Activated CD8-positive, alpha-beta T cell treated with anti-CD3 and anti-CD28 coated beads, Interleukin-2, amount 10 ng/mL, durations not matched to agents 7 days and 5 days (primary cell): ENCODE results near the gene PPEF2. TPM values are rescaled to one million over a fixed set of nuclear protein-coding genes. Genes with fewer than 3 reads are reported as not detected.
"Not testable (repeated sequence)": the region's sequence is repeated elsewhere in the genome, so short reads cannot be mapped to it uniquely, and the experiment has no call there.

Source experiments
- ATAC-seq: fragments of 150-1000 bp; cut with Tn5 transposase; one replicate; pipeline ENCODE4 v1.10.0; 2021; ENCODE audit warnings: moderate library complexity
- CTCF ChIA-PET: fragments of 350-600 bp; sonication (Branson Sonifier 250); formaldehyde crosslinking; loops from one replicate; lab custom pipeline; 2021; ENCODE audit warnings: antibody characterized with exemption; lab: Charles Lee
- POLR2A ChIA-PET: fragments of 350-600 bp; sonication (Branson Sonifier 250); formaldehyde crosslinking; loops from one replicate; lab custom pipeline; 2021; ENCODE audit warnings: antibody characterized with exemption; lab: Charles Lee
- DNase-seq: peaks from one replicate; pipeline ENCODE4 v3.0.0-alpha.2; 2020
- H3K27ac Mint-ChIP-seq: one replicate; pipeline ENCODE4 v1.8.0; 2021; ENCODE audit warnings: mild to moderate bottlenecking, mixed read lengths
- H3K27me3 Mint-ChIP-seq: one replicate; pipeline ENCODE4 v1.8.0; 2021; ENCODE audit warnings: low read depth, mixed read lengths
- H3K36me3 Mint-ChIP-seq: one replicate; pipeline ENCODE4 v1.8.0; 2021; ENCODE audit warnings: low read depth, mixed read lengths
- H3K4me1 Mint-ChIP-seq: one replicate; pipeline ENCODE4 v1.8.0; 2021; ENCODE audit warnings: low read depth, mixed read lengths
- H3K4me3 Mint-ChIP-seq: one replicate; pipeline ENCODE4 v1.8.0; 2021; ENCODE audit warnings: mild to moderate bottlenecking, mixed read lengths
- H3K9me3 Mint-ChIP-seq: one replicate; pipeline ENCODE4 v1.8.0; 2022; ENCODE audit warnings: mixed read lengths; ENCODE audit not compliant: insufficient read depth
- total RNA-seq, 2 experiments: library from RNA; stranded (reverse); gene quantifications; one replicate each; pipeline ENCODE4 v1.2.3, GENCODE V29; 2021

Gene PPEF2
- total RNA-seq, result under 1 TPM in 1 of 2 experiments, not detected in 1; 0.65 TPM

DNA sequence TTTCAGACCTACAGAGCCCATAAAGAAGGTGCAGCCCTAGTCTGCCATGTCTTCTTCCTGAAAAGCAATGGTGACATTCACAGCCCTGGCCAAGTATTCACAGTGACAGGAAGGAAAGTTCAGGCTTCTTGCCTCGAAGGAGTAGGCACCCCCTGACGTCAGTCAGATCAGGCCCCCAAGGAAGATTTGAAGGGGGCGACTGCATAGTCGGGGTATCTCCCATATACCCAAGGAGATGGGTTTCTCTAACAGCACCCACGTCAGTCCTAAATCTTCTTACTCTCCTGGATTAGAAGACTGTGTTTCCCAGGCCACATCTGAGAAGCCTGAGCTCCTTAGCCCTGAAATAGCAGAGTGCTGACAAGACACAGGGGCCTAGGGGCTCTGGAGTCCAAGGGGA lies at the start of gene PPEF2:
Gene PPEF2 (minus strand): TSS at position 101 of the 400 bp plus-strand sequence. CDS start 6,127 bp downstream, outside the sequence.
- peaks cover 17% of the 10 kb centered on the region for H3K27me3 Mint-ChIP-seq
- no peaks in the 10 kb centered on the region for H3K9me3 Mint-ChIP-seq
- no peak within 1 kb of the TSS for H3K4me3 Mint-ChIP-seq
- ChIA-PET CTCF (interaction anchor here (0.7 to 2.0 kb wide), 2 partner anchors 14 to 178 kb away, joined by 3 to 6 read pairs; partner anchors contain the start of gene USO1), POLR2A (no interaction called here)
- ATAC-seq, result no peak
- DNase-seq, result no peak
- no peak within 1 kb of the TSS for H3K27ac Mint-ChIP-seq
- no peaks in the 10 kb centered on the region for H3K36me3 Mint-ChIP-seq
- no peaks in the 10 kb centered on the region for H3K4me1 Mint-ChIP-seq

GRCh38 chr4:75950213-75950815 lies 48.1 kb upstream of the PPEF2 start:
- H3K27me3 Mint-ChIP-seq, result no peaks in the 10 kb centered on the region
- CTCF ChIA-PET, result no interaction called here
- no peaks in the 10 kb centered on the region for H3K9me3 Mint-ChIP-seq

DNA sequence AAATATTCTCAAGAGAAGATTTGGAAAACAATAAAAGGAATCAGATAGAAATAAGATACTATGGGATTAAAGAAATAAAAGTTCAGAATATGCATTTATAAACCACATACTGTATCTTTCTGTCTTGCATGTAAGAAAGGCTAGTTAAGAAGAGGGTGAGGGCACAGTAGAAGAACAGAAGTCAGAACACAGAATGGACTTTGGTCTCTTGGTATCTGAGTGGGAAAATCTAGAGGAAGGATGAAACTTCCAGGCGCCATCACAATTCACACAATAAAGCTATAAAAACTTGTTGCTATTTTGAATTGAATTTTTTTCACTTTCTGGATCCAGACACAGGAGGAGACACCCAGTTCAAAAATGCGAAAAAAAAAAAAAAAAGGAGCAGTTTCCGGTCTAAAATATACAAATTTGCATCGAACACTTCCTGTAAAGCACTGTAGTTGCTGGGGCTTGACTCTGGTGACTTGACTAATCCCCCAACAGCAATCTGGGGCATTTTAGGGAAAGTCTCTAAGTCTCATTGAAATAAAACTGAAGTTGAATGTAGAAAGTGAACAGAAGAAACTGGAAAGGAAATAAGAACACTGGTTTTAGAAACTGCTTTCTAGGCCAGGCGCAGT lies 46.7 kb upstream of the PPEF2 start:
- Mint-ChIP-seq H3K27me3 (no peaks in the 10 kb centered on the region), H3K36me3 (peaks cover 48% of the 10 kb centered on the region), H3K4me1 (no peaks in the 10 kb centered on the region), H3K9me3 (no peaks in the 10 kb centered on the region), H3K27ac (no peak overlapping the region), H3K4me3 (no peak overlapping the region)
- CTCF ChIA-PET, result interaction anchor here (0.9 kb wide), 1 partner anchor 240 kb away, joined by 3 read pairs; no protein-coding TSS in a partner anchor
- ATAC-seq (no peak), DNase-seq (no peak)
- POLR2A ChIA-PET, result no interaction called here

More at GRCh38 chr4:75950213-75950815, 48.1 kb upstream of the PPEF2 start:
- Mint-ChIP-seq H3K36me3 (peaks cover 57% of the 10 kb centered on the region), H3K4me1 (no peaks in the 10 kb centered on the region), H3K4me3 (no peak overlapping the region), H3K27ac (no peak overlapping the region)
- ATAC-seq (no peak), DNase-seq (no peak)
- POLR2A ChIA-PET, result interaction anchor here (1.8 kb wide), 1 partner anchor 11 kb away, joined by 8 read pairs; no protein-coding TSS in a partner anchor

GRCh38 chr4:75940692-75941253 lies 38.5 kb upstream of the PPEF2 start, which contains the start of gene NAAA:
TSS of gene NAAA (minus strand) at chr4:75941013. CDS start at chr4:75940949, 64 bp downstream.
- DNase-seq (peak; percentile 86), ATAC-seq (peak; percentile 83)
- H3K27ac Mint-ChIP-seq, result peak within 1 kb of the TSS; percentile 99
- POLR2A ChIA-PET, result interaction anchor here (0.6 to 2.2 kb wide), 5 partner anchors 11 to 267 kb away, joined by 3 to 9 read pairs (median 3); no protein-coding TSS in a partner anchor
- H3K27me3 Mint-ChIP-seq, result no peaks in the 10 kb centered on the region
- CTCF ChIA-PET, result interaction anchor here (1.0 to 1.6 kb wide), 3 partner anchors 13 to 216 kb away, joined by 3 to 7 read pairs (median 5); partner anchors contain the start of gene USO1
- H3K9me3 Mint-ChIP-seq, result no peaks in the 10 kb centered on the region
- peak within 1 kb of the TSS; percentile 97 for H3K4me3 Mint-ChIP-seq
- H3K36me3 Mint-ChIP-seq, result peaks cover 31% of the 10 kb centered on the region
- peaks cover 21% of the 10 kb centered on the region for H3K4me1 Mint-ChIP-seq

GRCh38 chr4:75939890-75940691 lies 37.8 kb upstream of the PPEF2 start:
- Mint-ChIP-seq H3K27me3 (no peaks in the 10 kb centered on the region), H3K36me3 (peaks cover 30% of the 10 kb centered on the region), H3K4me3 (peak overlapping the region; percentile 97), H3K27ac (peak overlapping the region; percentile 99), H3K4me1 (peaks cover 21% of the 10 kb centered on the region), H3K9me3 (no peaks in the 10 kb centered on the region)
- DNase-seq (peak; percentile 86), ATAC-seq (peak; percentile 77)
- ChIA-PET CTCF (interaction anchor here (0.7 to 2.0 kb wide), 6 partner anchors 13 to 240 kb away, joined by 3 to 7 read pairs (median 4); partner anchors contain the start of gene USO1), POLR2A (interaction anchor here (0.6 to 2.2 kb wide), 6 partner anchors 10 to 266 kb away, joined by 3 to 9 read pairs (median 4); no protein-coding TSS in a partner anchor)

DNA sequence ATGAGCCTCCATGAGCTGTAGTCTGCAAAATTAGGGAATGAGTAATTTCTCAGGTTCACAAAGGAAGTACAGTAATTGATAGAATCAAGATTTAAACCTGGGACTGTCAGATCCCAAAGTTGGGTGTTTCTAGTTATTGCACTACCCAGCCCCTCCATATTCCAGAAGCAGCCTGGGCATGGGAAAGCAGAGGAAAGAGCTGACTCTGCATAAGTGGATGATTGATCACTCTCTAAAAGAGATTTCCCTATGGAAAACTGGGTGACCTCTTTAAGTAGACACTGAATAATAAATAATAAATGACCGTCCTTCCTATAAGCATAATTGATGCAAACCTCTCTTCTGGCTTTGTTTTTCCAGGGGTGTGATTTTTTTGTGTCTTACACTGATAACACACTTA lies 33.4 kb upstream of the PPEF2 start:
- ChIA-PET CTCF (no interaction called here), POLR2A (no interaction called here)
- Mint-ChIP-seq H3K4me1 (peaks cover 20% of the 10 kb centered on the region), H3K27ac (no peak overlapping the region), H3K9me3 (no peaks in the 10 kb centered on the region), H3K4me3 (no peak overlapping the region), H3K27me3 (no peaks in the 10 kb centered on the region), H3K36me3 (peaks cover 37% of the 10 kb centered on the region)
- DNase-seq, result no peak
- no peak for ATAC-seq

DNA sequence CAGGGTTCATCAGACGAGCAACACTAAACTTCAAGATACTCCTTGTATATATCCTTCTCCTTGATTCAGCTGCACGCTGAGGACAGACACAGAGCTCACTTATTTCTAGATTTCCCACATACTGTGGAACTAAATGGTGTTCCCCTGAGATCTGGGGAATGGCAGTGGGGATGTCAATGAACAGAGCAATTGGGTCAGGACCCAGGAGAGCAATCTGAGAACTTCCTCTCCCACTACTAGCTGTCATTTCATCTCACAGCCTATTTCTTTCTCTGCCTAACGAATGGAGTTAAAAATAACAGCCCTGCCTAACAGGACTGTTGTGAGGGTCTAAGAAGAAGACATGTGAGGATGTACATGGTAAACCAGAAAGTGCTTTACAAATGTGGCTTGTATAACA lies 27.9 kb upstream of the PPEF2 start:
- POLR2A ChIA-PET, result interaction anchor here (0.6 kb wide), 1 partner anchor 8 kb away, joined by 3 read pairs; no protein-coding TSS in a partner anchor
- Mint-ChIP-seq H3K9me3 (no peaks in the 10 kb centered on the region), H3K27ac (no peak overlapping the region), H3K4me1 (no peaks in the 10 kb centered on the region), H3K4me3 (no peak overlapping the region), H3K27me3 (no peaks in the 10 kb centered on the region), H3K36me3 (peaks cover 29% of the 10 kb centered on the region)
- DNase-seq (no peak), ATAC-seq (no peak)
- CTCF ChIA-PET, result interaction anchor here (2.1 kb wide), 1 partner anchor 15 kb away, joined by 10 read pairs; no protein-coding TSS in a partner anchor

GRCh38 chr4:75924916-75925315 lies 22.7 kb upstream of the PPEF2 start:
- DNase-seq, ATAC-seq, H3K9me3 Mint-ChIP-seq, H3K4me3 Mint-ChIP-seq, H3K27ac Mint-ChIP-seq, H3K4me1 Mint-ChIP-seq, H3K27me3 Mint-ChIP-seq: not testable (repeated sequence)
- ChIA-PET POLR2A (interaction anchor here (0.6 kb wide), 1 partner anchor 14 kb away, joined by 3 read pairs; no protein-coding TSS in a partner anchor), CTCF (interaction anchor here (0.6 kb wide), 1 partner anchor 31 kb away, joined by 3 read pairs; no protein-coding TSS in a partner anchor)
- H3K36me3 Mint-ChIP-seq, result peaks cover 42% of the 10 kb centered on the region

DNA sequence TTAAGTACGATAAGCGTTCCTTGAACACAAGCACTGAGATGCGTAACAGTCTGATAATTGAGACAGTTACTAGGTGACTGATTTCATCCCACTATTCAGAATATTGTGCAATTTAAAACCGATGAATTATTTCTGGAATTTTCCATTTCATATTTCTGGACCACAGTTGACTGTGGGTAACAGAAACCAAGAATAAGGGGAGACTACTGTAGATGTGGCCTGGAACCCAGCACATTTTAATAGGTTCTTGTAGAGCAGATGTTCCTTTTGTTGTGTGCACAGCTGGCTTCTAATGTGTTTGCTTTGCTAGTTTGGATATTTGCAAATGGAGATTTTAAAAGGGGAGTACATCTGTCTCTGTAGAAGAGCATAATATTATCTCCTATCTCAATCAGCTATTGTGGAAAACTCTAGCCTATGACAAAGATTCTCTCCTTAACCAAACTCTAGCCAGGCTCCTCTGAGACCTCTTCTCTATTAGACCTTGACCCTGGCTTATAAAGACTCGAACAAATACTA lies 22.1 kb upstream of the PPEF2 start:
- ChIA-PET POLR2A (no interaction called here), CTCF (interaction anchor here (0.6 to 1.1 kb wide), 2 partner anchors 28 to 31 kb away, joined by 3 read pairs; no protein-coding TSS in a partner anchor)
- DNase-seq, result no peak
- no peak overlapping the region for H3K27ac Mint-ChIP-seq
- H3K27me3 Mint-ChIP-seq, result no peaks in the 10 kb centered on the region
- H3K36me3 Mint-ChIP-seq, result peaks cover 41% of the 10 kb centered on the region
- H3K4me1 Mint-ChIP-seq, result no peaks in the 10 kb centered on the region
- no peak for ATAC-seq
- no peaks in the 10 kb centered on the region for H3K9me3 Mint-ChIP-seq
- no peak overlapping the region for H3K4me3 Mint-ChIP-seq

DNA sequence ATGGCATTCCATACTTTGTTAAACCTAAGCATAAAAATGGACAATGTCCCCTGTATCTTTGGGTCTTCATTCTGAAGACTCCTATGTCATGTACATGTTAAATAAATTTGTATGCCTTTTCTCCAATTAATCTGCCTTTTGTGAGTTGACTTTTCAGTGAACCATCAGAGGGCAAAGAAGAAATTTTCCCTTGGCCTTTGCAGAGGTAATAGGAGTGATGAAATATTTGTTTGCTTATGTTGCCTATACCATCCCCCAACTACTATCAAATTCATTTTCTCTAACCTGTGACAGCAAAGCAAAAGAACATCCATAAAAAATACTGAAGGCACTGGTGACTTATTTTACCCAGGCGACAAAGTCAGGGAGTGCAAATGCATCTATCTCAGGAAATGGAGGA lies 20.3 kb upstream of the PPEF2 start:
- DNase-seq, result no peak
- no peak for ATAC-seq
- H3K36me3 Mint-ChIP-seq, result peaks cover 35% of the 10 kb centered on the region
- H3K9me3 Mint-ChIP-seq, result no peaks in the 10 kb centered on the region
- ChIA-PET CTCF (no interaction called here), POLR2A (no interaction called here)
- no peak overlapping the region for H3K4me3 Mint-ChIP-seq
- H3K27ac Mint-ChIP-seq, result no peak overlapping the region
- no peaks in the 10 kb centered on the region for H3K4me1 Mint-ChIP-seq
- no peaks in the 10 kb centered on the region for H3K27me3 Mint-ChIP-seq

DNA sequence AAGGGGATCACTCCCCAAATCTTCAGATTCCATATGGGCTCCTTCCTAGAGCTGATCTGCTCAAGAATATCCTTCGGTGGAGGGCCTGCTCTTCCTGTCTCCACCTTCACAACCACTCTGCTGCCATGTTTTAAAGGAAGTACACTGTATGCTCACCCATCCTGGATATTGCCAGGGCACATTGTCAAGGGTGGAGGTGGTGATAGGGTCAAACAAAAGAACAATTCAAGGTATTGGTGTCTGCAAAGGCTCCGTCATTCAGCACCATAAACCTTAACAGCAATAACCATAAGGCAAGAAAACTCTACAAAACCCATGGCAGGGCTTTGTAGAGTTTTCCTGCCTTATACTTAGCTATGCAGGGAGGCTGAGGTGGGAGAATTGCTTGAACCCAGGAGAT lies 19.7 kb upstream of the PPEF2 start:
- ChIA-PET POLR2A (no interaction called here), CTCF (no interaction called here)
- Mint-ChIP-seq H3K4me1 (no peaks in the 10 kb centered on the region), H3K36me3 (peaks cover 35% of the 10 kb centered on the region), H3K9me3 (no peaks in the 10 kb centered on the region), H3K27me3 (no peaks in the 10 kb centered on the region), H3K27ac (no peak overlapping the region), H3K4me3 (no peak overlapping the region)
- ATAC-seq, result no peak
- no peak for DNase-seq
